Adrenal gland (tissue), 5 donors: ENCODE results near the gene TIMM13.
A peak's percentile ranks its signal among the peaks of the same experiment; 100 is the strongest.

Experiments used
- CTCF ChIP-seq, 6 experiments: fragments of 450-650 bp in 4 of 6; fragments of 200-600 bp in 2 of 6; sonication (generic) in 1 of 6; IDR thresholded peaks; 1 replicate in 5 of 6; 2 replicates in 1 of 6; pipeline versions ENCODE4 v1.5.1 to v1.8.0; 2016 to 2021; ENCODE audit warnings: antibody characterized with exemption in 6 of 6, mild to moderate bottlenecking in 2 of 6, moderate library complexity in 1 of 6
- POLR2A ChIP-seq, 2 donors: fragments of 450-650 bp; IDR thresholded peaks; one replicate each; pipeline ENCODE4 v1.6.1; 2017; ENCODE audit warnings: antibody characterized with exemption in 2 of 2, mild to moderate bottlenecking in 2 of 2, moderate library complexity in 1 of 2
- donor health status: DM: no; HTN: no; CAD: no.

- TF ChIP-seq CTCF (IDR thresholded peaks at IDR 0.05) (no peak), POLR2A (IDR thresholded peaks at IDR 0.05) (peak in 1 of 2 donors; percentile 13)
Measured at GRCh38 chr19:2423915-2424685, 3.3 kb downstream of the TIMM13 start.
